Caco-2 (cell line): ENCODE results near the gene MBD3. TPM values are rescaled to one million over a fixed set of nuclear protein-coding genes. Genes with fewer than 3 reads are reported as not detected.
"Not testable (repeated sequence)": the region's sequence is repeated elsewhere in the genome, so short reads cannot be mapped to it uniquely, and the experiment has no call there.

Source experiments
- BruUV-seq: library from RNA; stranded (reverse); fragments of 400-500 nt; replicated peaks from 2 replicates; lab custom pipeline; 2021; lab: Mats Ljungman, UMichigan
- CTCF ChIA-PET: fragments of 300-600 bp; sonication (Branson Sonifier 250); formaldehyde crosslinking; loops from one replicate; lab custom pipeline; 2022; ENCODE audit warnings: antibody characterized with exemption; lab: Charles Lee
- POLR2A ChIA-PET: fragments of 300-600 bp; sonication (Branson Sonifier 250); formaldehyde crosslinking; loops from one replicate; lab custom pipeline; 2022; ENCODE audit warnings: antibody characterized with exemption; lab: Charles Lee
- DNase-seq, 2 experiments: peaks; one replicate each; pipeline versions ENCODE4 v3.0.0 to v3.0.0-alpha.2; 2020 to 2022
- H3K27me3 ChIP-seq: replicated peaks from 2 replicates; pipeline ENCODE4 v1.6.0; 2011; ENCODE audit warnings: low read length; ENCODE audit not compliant: control insufficient read depth, insufficient read depth
- H3K36me3 ChIP-seq: 2 replicates; pipeline ENCODE4 v1.5.1; 2011; ENCODE audit warnings: low read length; ENCODE audit not compliant: control insufficient read depth, insufficient read depth
- H3K4me1 ChIP-seq: fragments of 250-450 bp; sonication (Bioruptor Pico); 2 replicates; pipeline ENCODE4 v1.5.1; 2020; ENCODE audit warnings: mild to moderate bottlenecking
- H3K4me3 ChIP-seq: 2 replicates; pipeline ENCODE4 v1.5.1; 2011; ENCODE audit warnings: low read depth, mild to moderate bottlenecking, control low read depth, low read length
- H3K9me3 ChIP-seq: fragments of 250-450 bp; sonication (Bioruptor Pico); 2 replicates; pipeline ENCODE4 v1.5.1; 2020; ENCODE audit warnings: mild to moderate bottlenecking, moderate library complexity
- H3K27ac Mint-ChIP-seq: one replicate; pipeline ENCODE4 v1.8.0; 2022; ENCODE audit warnings: mixed read lengths; ENCODE audit not compliant: unreplicated experiment
- H3K27me3 Mint-ChIP-seq: one replicate; pipeline ENCODE4 v1.8.0; 2022; ENCODE audit warnings: mixed read lengths; ENCODE audit not compliant: insufficient read depth, unreplicated experiment
- H3K36me3 Mint-ChIP-seq: one replicate; pipeline ENCODE4 v1.8.0; 2022; ENCODE audit warnings: mild to moderate bottlenecking, mixed read lengths; ENCODE audit not compliant: insufficient read depth, unreplicated experiment
- H3K4me1 Mint-ChIP-seq: one replicate; pipeline ENCODE4 v1.8.0; 2022; ENCODE audit warnings: low read depth, mixed read lengths; ENCODE audit not compliant: unreplicated experiment
- H3K4me3 Mint-ChIP-seq: one replicate; pipeline ENCODE4 v1.8.0; 2022; ENCODE audit warnings: mild to moderate bottlenecking, moderate library complexity, mixed read lengths; ENCODE audit not compliant: unreplicated experiment
- H3K9me3 Mint-ChIP-seq: one replicate; pipeline ENCODE4 v1.8.0; 2022; ENCODE audit warnings: mixed read lengths; ENCODE audit not compliant: unreplicated experiment
- intact Hi-C: fragments of 100-400 bp; cut with micrococcal nuclease; formaldehyde crosslinking; loops from one replicate; pipeline ENCODE4 v1.10.0; 2022; ENCODE audit not compliant: unreplicated experiment
- total RNA-seq: library from RNA; stranded (reverse); gene quantifications from 2 replicates; pipeline ENCODE4 v1.2.3, GENCODE V29; 2022
- TF ChIP-seq, protein P1 (sequence below), 2 experiments: fragments of 200-600 bp in 1 of 2; IDR thresholded peaks; 1 replicate in 1 of 2; 2 replicates in 1 of 2; pipeline versions ENCODE4 v1.5.1 to v1.8.0; 2011 to 2022; ENCODE audit warnings: antibody characterized with exemption in 1 of 2, control low read depth in 1 of 2, inconsistent platforms in 1 of 2, low read depth in 1 of 2, low read length in 1 of 2, mild to moderate bottlenecking in 1 of 2, moderate library complexity in 1 of 2; ENCODE audit not compliant: insufficient read depth in 1 of 2, severe bottlenecking in 1 of 2, unreplicated experiment in 1 of 2

The MBD3 gene
- total RNA-seq, 1 experiment from 2014 or later: 89.3 TPM

DNA sequence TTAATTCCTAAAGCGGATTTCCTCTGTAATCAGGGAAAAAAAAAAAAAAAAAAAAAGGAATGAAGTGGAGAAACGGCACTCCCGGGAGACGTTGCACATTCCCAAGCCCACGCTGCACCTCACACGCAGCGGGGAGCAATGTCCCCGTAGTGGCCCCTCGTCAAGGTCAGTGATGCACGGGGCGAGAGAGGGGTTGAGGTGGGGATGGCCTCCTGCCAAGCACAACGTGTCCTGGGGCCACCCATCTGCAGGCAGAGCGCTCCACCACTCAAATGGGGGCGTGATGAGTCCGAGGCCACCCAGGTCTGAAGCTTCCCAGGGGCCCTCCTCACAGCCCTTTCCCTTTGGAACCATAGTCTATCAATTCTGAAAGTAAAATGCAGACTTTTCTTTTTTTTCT, 53.7 kb downstream of the MBD3 start:
- Mint-ChIP-seq H3K4me3 (no peak overlapping the region), H3K4me1 (no peaks in the 10 kb centered on the region), H3K27me3 (peaks cover 3% of the 10 kb centered on the region), H3K9me3 (no peaks in the 10 kb centered on the region), H3K27ac (no peak overlapping the region), H3K36me3 (no peaks in the 10 kb centered on the region)
- H3K4me3 ChIP-seq: no peak overlapping the region
- no peaks in the 10 kb centered on the region for H3K9me3 ChIP-seq
- intact Hi-C loops: no loop called here
- ChIA-PET CTCF (no interaction called here), POLR2A (no interaction called here)
- BruUV-seq: no TSS peak
- TF ChIP-seq, protein P1, sequence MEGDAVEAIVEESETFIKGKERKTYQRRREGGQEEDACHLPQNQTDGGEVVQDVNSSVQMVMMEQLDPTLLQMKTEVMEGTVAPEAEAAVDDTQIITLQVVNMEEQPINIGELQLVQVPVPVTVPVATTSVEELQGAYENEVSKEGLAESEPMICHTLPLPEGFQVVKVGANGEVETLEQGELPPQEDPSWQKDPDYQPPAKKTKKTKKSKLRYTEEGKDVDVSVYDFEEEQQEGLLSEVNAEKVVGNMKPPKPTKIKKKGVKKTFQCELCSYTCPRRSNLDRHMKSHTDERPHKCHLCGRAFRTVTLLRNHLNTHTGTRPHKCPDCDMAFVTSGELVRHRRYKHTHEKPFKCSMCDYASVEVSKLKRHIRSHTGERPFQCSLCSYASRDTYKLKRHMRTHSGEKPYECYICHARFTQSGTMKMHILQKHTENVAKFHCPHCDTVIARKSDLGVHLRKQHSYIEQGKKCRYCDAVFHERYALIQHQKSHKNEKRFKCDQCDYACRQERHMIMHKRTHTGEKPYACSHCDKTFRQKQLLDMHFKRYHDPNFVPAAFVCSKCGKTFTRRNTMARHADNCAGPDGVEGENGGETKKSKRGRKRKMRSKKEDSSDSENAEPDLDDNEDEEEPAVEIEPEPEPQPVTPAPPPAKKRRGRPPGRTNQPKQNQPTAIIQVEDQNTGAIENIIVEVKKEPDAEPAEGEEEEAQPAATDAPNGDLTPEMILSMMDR (IDR thresholded peaks at IDR 0.05; ENCODE audit: insufficient read depth in 1 of 2, low read depth in 1 of 2, low read length in 1 of 2, severe bottlenecking in 1 of 2, unreplicated experiment in 1 of 2): no peak
- H3K4me1 ChIP-seq: no peaks in the 10 kb centered on the region
- H3K27me3 ChIP-seq: no peaks in the 10 kb centered on the region
- H3K36me3 ChIP-seq: no peaks in the 10 kb centered on the region
- no peak for DNase-seq

- H3K9me3 ChIP-seq, BruUV-seq, H3K4me1 ChIP-seq, intact Hi-C loops, H3K27me3 ChIP-seq, H3K27me3 Mint-ChIP-seq, H3K4me3 ChIP-seq, H3K9me3 Mint-ChIP-seq, H3K4me1 Mint-ChIP-seq, H3K36me3 Mint-ChIP-seq, H3K36me3 ChIP-seq, DNase-seq, H3K4me3 Mint-ChIP-seq, H3K27ac Mint-ChIP-seq: not testable (repeated sequence)
- ChIA-PET POLR2A (interaction anchor here (0.6 kb wide), 1 partner anchor 9 kb away, joined by 4 read pairs; no protein-coding TSS in a partner anchor), CTCF (interaction anchor here (0.6 kb wide), 1 partner anchor 81 kb away, joined by 5 read pairs; no protein-coding TSS in a partner anchor)
These were observed 57.0 kb downstream of the MBD3 start for GRCh38 chr19:1535699-1536098.

GRCh38 chr19:1534972-1535371, 57.7 kb downstream of the MBD3 start:
- Histone ChIP-seq H3K4me1 (no peaks in the 10 kb centered on the region), H3K27me3 (no peaks in the 10 kb centered on the region), H3K36me3 (no peaks in the 10 kb centered on the region), H3K4me3 (no peak overlapping the region), H3K9me3 (no peaks in the 10 kb centered on the region)
- ChIA-PET POLR2A (no interaction called here), CTCF (interaction anchor here (0.5 kb wide), 1 partner anchor 21 kb away, joined by 5 read pairs; no protein-coding TSS in a partner anchor)
- intact Hi-C loops: no loop called here
- Mint-ChIP-seq H3K4me3 (no peak overlapping the region), H3K9me3 (no peaks in the 10 kb centered on the region), H3K27ac (no peak overlapping the region), H3K27me3 (no peaks in the 10 kb centered on the region), H3K36me3 (peaks cover 5% of the 10 kb centered on the region), H3K4me1 (no peaks in the 10 kb centered on the region)
- TF ChIP-seq, protein P1 (IDR thresholded peaks at IDR 0.05; ENCODE audit: insufficient read depth in 1 of 2, low read depth in 1 of 2, low read length in 1 of 2, severe bottlenecking in 1 of 2, unreplicated experiment in 1 of 2): no peak
- DNase-seq: no peak
- BruUV-seq: no TSS peak
